ENCODE results near the gene APPL1. TPM values are rescaled to one million over a fixed set of nuclear protein-coding genes. Genes with fewer than 3 reads are reported as not detected.

APPL1 gene
- total and polyA plus RNA-seq, 9 of the 15 experiments (the other 6 are each of a cell fraction or from before 2014, with no cell fraction given): 2.8 to 12.3 (median 7.1) TPM

GRCh38 chr3:57227930-57228751 lies 612 bp downstream of the APPL1 start (continued):
- TF ChIP-seq MNT (conservative IDR thresholded peaks at IDR 0.05) (no peak), ZBTB17 (CRISPR knock-in tag; IDR thresholded peaks at IDR 0.05) (no peak), ELF4 (CRISPR knock-in tag; IDR thresholded peaks at IDR 0.05) (no peak), ZBTB49 (CRISPR knock-in tag; IDR thresholded peaks at IDR 0.05; ENCODE audit: borderline replicate concordance) (no peak), SAFB (IDR thresholded peaks at IDR 0.05; ENCODE audit: borderline replicate concordance, low read depth, low read length) (peak; percentile 69), ZNF121 (CRISPR knock-in tag; conservative IDR thresholded peaks at IDR 0.05) (no peak), MLLT1 (IDR thresholded peaks at IDR 0.05) (no peak), ZNF778 (CRISPR knock-in tag; IDR thresholded peaks at IDR 0.05) (no peak), TOE1 (IDR thresholded peaks at IDR 0.05; ENCODE audit: borderline replicate concordance) (no peak), TOE1 (CRISPR knock-in tag; IDR thresholded peaks at IDR 0.05; ENCODE audit: borderline replicate concordance, low read depth) (no peak), HDAC1 (IDR thresholded peaks at IDR 0.05) (no peak)

Measured in K562 (cell line).